ENCODE data around the gene FAM180A. TPM values are rescaled to one million over a fixed set of nuclear protein-coding genes. Genes with fewer than 3 reads are reported as not detected.
"Not testable (repeated sequence)": the region's sequence is repeated elsewhere in the genome, so short reads cannot be mapped to it uniquely, and the experiment has no call there.

FAM180A gene
- total and polyA plus RNA-seq, 2 experiments from 2014 or later: not detected

DNA sequence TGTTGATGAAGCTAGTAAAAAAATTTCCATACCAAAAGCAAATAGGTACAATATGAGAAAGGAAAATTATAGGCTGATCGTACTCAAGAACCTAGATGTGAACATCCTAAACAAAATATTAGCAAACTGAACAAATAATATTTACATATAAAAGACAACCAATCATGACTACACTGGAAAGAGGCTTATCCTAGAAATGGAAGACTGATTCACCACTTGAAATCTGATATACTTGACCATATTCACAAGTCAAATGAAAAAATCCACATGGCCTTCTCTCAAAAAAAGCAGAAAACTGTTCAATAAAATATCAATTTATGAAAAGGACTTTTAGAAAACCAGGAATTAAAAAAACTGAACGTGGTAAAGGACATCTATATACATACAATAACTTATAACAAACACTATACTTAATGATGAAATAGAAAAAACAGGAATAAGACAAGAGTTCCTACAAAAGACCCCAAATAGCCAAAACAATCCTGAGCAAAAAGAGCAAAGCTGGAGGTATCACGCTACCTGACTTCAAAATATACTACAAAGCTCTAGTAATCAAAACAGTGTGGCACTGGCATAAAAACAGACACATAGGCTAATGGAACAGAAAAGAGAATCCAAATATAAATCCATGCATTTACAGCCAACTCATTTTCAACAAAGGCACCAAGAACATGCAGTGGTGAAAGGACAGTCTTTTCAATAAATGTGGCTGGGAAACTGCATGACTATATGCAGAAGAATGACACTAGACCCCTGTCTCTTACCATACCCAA, 29.2 kb upstream of the FAM180A start:
- Histone ChIP-seq H3K27ac (no peak overlapping the region), H3K4me3 (no peak overlapping the region), H3K9me3 (ENCODE audit: low read depth) (no peaks in the 10 kb centered on the region), H3K4me1 (ENCODE audit: low read depth) (no peaks in the 10 kb centered on the region), H3K36me3 (no peaks in the 10 kb centered on the region), H3K27me3 (no peaks in the 10 kb centered on the region)
- TF ChIP-seq, protein P1, sequence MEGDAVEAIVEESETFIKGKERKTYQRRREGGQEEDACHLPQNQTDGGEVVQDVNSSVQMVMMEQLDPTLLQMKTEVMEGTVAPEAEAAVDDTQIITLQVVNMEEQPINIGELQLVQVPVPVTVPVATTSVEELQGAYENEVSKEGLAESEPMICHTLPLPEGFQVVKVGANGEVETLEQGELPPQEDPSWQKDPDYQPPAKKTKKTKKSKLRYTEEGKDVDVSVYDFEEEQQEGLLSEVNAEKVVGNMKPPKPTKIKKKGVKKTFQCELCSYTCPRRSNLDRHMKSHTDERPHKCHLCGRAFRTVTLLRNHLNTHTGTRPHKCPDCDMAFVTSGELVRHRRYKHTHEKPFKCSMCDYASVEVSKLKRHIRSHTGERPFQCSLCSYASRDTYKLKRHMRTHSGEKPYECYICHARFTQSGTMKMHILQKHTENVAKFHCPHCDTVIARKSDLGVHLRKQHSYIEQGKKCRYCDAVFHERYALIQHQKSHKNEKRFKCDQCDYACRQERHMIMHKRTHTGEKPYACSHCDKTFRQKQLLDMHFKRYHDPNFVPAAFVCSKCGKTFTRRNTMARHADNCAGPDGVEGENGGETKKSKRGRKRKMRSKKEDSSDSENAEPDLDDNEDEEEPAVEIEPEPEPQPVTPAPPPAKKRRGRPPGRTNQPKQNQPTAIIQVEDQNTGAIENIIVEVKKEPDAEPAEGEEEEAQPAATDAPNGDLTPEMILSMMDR (IDR thresholded peaks at IDR 0.05; ENCODE audit: low read depth, low read length): no peak
- DNase-seq (ENCODE audit: low read depth in 1 of 2, low spot score in 1 of 2): no peak

DNA sequence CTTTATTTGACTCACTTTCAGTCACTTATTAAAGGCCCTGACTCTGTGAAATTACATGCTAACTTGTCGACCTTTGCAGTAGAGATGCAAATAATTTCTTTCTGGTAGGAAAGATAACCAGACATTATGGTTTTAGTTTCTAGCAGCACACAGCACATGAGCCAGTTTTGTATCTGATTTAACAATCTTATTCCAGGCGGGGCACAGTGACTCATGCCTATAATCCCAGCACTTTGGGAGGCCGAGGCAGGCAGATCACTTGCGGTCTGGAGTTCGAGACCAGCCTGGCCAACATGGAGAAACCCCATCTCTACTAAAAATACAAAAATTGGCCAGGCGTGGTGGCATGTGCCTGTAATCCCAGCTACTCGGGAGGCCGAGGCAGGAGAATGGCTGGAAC, 27.3 kb upstream of the FAM180A start:
- not testable (repeated sequence) for H3K4me1 ChIP-seq (ENCODE audit: low read depth); H3K27me3 ChIP-seq; DNase-seq (ENCODE audit: low read depth in 1 of 2, low spot score in 1 of 2); H3K36me3 ChIP-seq; H3K9me3 ChIP-seq (ENCODE audit: low read depth); H3K4me3 ChIP-seq; H3K27ac ChIP-seq

DNA sequence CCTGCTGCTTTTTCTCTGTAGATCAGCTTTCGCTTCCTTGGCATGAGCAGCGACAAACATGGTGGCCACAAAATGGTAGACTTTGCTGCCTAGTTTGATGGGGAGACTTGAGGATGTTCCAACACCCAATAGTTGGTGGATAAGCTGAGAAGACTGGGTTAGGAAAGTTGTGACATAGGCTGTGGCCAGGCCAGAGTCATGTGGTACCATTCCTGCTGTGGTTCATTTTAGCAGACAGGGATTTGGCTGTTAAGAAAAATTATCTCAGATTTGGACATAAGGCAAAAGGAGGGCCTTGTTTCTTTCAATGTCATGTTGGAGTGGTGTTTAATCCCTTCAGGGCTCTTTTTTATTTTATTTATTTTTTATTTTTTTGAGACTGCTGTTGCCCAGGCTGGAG, 26.6 kb upstream of the FAM180A start:
- no peaks in the 10 kb centered on the region for H3K9me3 ChIP-seq (ENCODE audit: low read depth)
- H3K27ac ChIP-seq: no peak overlapping the region
- TF ChIP-seq, protein P1 (IDR thresholded peaks at IDR 0.05; ENCODE audit: low read depth, low read length): no peak
- DNase-seq (ENCODE audit: low read depth in 1 of 2, low spot score in 1 of 2): peak in 1 of 2 donors; percentile 53
- no peaks in the 10 kb centered on the region for H3K27me3 ChIP-seq
- H3K4me1 ChIP-seq (ENCODE audit: low read depth): no peaks in the 10 kb centered on the region
- no peaks in the 10 kb centered on the region for H3K36me3 ChIP-seq
- no peak overlapping the region for H3K4me3 ChIP-seq

DNA sequence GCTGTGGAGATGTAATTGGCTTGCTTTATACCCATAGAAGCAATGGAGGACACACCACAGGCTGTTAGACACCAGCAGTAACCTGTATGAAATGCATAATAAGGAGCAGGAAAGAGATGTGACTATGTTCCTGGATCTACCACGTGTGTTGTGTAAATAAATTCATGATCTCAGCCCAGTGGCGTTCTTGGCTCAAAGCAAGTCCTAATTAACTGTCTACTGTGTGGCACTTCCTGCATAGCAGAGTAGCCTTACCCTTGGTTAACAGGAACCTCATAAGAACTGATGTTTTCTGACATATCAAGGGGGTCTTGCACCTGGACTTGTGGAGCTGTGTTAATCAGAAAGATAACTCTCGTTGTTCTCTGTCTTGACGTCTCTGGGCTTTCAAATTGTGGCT, 25.7 kb upstream of the FAM180A start:
- DNase-seq (ENCODE audit: low read depth in 1 of 2, low spot score in 1 of 2): peak in 1 of 2 donors; percentile 52
- H3K27me3 ChIP-seq: no peaks in the 10 kb centered on the region
- TF ChIP-seq, protein P1 (IDR thresholded peaks at IDR 0.05; ENCODE audit: low read depth, low read length): no peak
- peaks cover 5% of the 10 kb centered on the region for H3K4me1 ChIP-seq (ENCODE audit: low read depth)
- H3K27ac ChIP-seq: no peak overlapping the region
- H3K36me3 ChIP-seq: no peaks in the 10 kb centered on the region
- H3K4me3 ChIP-seq: no peak overlapping the region
- H3K9me3 ChIP-seq (ENCODE audit: low read depth): no peaks in the 10 kb centered on the region

DNA sequence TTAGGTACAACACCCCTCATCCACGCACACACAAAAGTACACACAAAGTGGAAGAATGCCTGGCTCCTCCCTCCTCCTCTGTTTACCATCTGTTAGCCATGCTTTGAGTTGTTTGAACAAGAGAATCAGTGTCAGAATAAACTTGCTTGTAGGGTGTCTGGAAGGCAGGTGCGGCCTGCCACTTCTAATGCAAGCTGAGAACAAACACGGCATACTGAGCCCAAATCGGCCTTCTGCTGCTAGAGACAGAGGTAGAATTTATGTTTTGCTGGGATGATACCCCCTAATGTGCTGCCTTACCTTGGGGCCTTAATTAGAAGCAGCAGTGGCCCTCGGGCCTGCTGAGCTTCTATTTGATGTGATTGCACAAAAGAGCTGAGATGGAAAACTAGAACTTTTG, 24.9 kb upstream of the FAM180A start:
- TF ChIP-seq, protein P1 (IDR thresholded peaks at IDR 0.05; ENCODE audit: low read depth, low read length): no peak
- Histone ChIP-seq H3K4me3 (no peak overlapping the region), H3K4me1 (ENCODE audit: low read depth) (peaks cover 13% of the 10 kb centered on the region), H3K9me3 (ENCODE audit: low read depth) (no peaks in the 10 kb centered on the region), H3K27ac (no peak overlapping the region), H3K36me3 (no peaks in the 10 kb centered on the region), H3K27me3 (no peaks in the 10 kb centered on the region)
- DNase-seq (ENCODE audit: low read depth in 1 of 2, low spot score in 1 of 2): no peak

DNA sequence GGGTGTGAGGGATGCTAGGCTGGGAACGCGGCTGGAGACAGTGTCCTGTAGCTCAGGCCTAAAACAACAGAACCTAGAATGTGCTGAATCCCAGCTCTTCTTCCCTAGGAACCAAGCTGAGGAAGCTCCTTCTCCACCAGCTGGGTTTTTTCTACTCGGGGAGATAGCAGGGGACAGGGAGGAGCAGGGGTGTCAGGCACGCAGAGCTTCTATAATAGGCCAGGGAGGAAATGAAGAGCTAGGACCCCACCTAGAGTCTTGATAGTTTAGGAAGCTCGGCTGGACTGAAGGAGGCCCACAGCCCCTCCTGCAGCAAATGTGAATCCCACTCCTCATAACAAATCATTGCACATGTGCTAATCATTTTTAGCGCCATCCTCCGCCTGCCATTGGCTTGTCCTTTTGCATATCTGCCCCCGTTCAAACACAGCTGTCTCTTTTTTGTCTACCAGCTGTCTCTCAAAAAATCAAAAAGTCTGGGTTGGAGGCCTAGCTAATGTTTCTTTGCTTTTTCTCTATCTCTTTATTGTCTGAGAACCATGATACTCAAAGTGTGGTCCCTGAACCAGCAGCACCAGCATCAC, 24.1 kb upstream of the FAM180A start:
- Histone ChIP-seq H3K27ac (no peak overlapping the region), H3K9me3 (ENCODE audit: low read depth) (no peaks in the 10 kb centered on the region), H3K4me1 (ENCODE audit: low read depth) (peaks cover 18% of the 10 kb centered on the region), H3K27me3 (no peaks in the 10 kb centered on the region), H3K4me3 (no peak overlapping the region), H3K36me3 (no peaks in the 10 kb centered on the region)
- TF ChIP-seq, protein P1 (IDR thresholded peaks at IDR 0.05; ENCODE audit: low read depth, low read length): no peak
- peak in 1 of 2 donors; percentile 30 for DNase-seq (ENCODE audit: low read depth in 1 of 2, low spot score in 1 of 2)
